WTC11 (cell line): Measurements from ENCODE around the gene RCAN1. TPM values are rescaled to one million over a fixed set of nuclear protein-coding genes. Genes with fewer than 3 reads are reported as not detected.

ENCODE experiments used
- ATAC-seq: fragments of 200-7000 bp; cut with Tn5 transposase; 2 replicates; pipeline ENCODE4 v1.10.0; 2021; ENCODE audit warnings: mild to moderate bottlenecking, moderate library complexity
- CTCF ChIA-PET: fragments of 300-600 bp; sonication (Branson Sonifier 250); formaldehyde crosslinking; loops from one replicate; lab custom pipeline; 2021; ENCODE audit warnings: antibody characterized with exemption; lab: Charles Lee
- POLR2A ChIA-PET: fragments of 350-600 bp; sonication (Branson Sonifier 250); formaldehyde crosslinking; loops from one replicate; lab custom pipeline; 2021; ENCODE audit warnings: antibody characterized with exemption; lab: Charles Lee
- DNase-seq: peaks from one replicate; pipeline ENCODE4 v3.0.0; 2021; ENCODE audit warnings: low spot score
- H3K27ac Mint-ChIP-seq: 2 replicates; pipeline ENCODE4 v1.8.0; 2021; ENCODE audit warnings: mixed read lengths
- H3K27me3 Mint-ChIP-seq: 2 replicates; pipeline ENCODE4 v1.8.0; 2021; ENCODE audit warnings: low read depth, mild to moderate bottlenecking, moderate library complexity, mixed read lengths
- H3K36me3 Mint-ChIP-seq: 2 replicates; pipeline ENCODE4 v1.8.0; 2021; ENCODE audit warnings: mixed read lengths
- H3K4me1 Mint-ChIP-seq: 2 replicates; pipeline ENCODE4 v1.8.0; 2022; ENCODE audit warnings: mixed read lengths
- H3K4me3 Mint-ChIP-seq: 2 replicates; pipeline ENCODE4 v1.8.0; 2021; ENCODE audit warnings: mild to moderate bottlenecking, moderate library complexity, mixed read lengths
- H3K9me3 Mint-ChIP-seq: 2 replicates; pipeline ENCODE4 v1.8.0; 2021; ENCODE audit warnings: mixed read lengths
- ELF4 ChIP-seq: sonication (generic); formaldehyde crosslinking; IDR thresholded peaks from 2 replicates; pipeline ENCODE4 v1.8.1; 2022; ENCODE audit warnings: low read depth, mild to moderate bottlenecking, moderate library complexity, missing genetic modification reagents
- FOXJ3 ChIP-seq: sonication (generic); formaldehyde crosslinking; IDR thresholded peaks from 2 replicates; pipeline ENCODE4 v1.9.0; 2021; ENCODE audit warnings: missing genetic modification reagents, mild to moderate bottlenecking, borderline replicate concordance
- GABPB1 ChIP-seq: sonication (generic); formaldehyde crosslinking; IDR thresholded peaks from 2 replicates; pipeline ENCODE4 v1.8.1; 2023; ENCODE audit warnings: mild to moderate bottlenecking, missing genetic modification reagents
- GTF2I ChIP-seq: fragments of 250-450 bp; sonication (Bioruptor Pico); conservative IDR thresholded peaks from 2 replicates; pipeline ENCODE4 v1.4.0; 2021; ENCODE audit warnings: mild to moderate bottlenecking
- IRF2 ChIP-seq: sonication (generic); formaldehyde crosslinking; IDR thresholded peaks from 2 replicates; pipeline ENCODE4 v1.8.0; 2022; ENCODE audit warnings: low read depth, missing genetic modification reagents, borderline replicate concordance
- JAZF1 ChIP-seq: fragments of 250-450 bp; sonication (Bioruptor Pico); IDR thresholded peaks from 2 replicates; pipeline ENCODE4 v1.9.0; 2021; ENCODE audit warnings: moderate library complexity, mild to moderate bottlenecking, inconsistent platforms
- NFYB ChIP-seq: sonication (generic); formaldehyde crosslinking; conservative IDR thresholded peaks from 2 replicates; pipeline ENCODE4 v1.8.0; 2022; ENCODE audit warnings: low read depth, missing genetic modification reagents
- NR1H2 ChIP-seq: sonication (generic); formaldehyde crosslinking; IDR thresholded peaks from 2 replicates; pipeline ENCODE4 v1.9.0; 2021; ENCODE audit warnings: mild to moderate bottlenecking, moderate library complexity, missing genetic modification reagents
- RELA ChIP-seq: sonication (generic); formaldehyde crosslinking; IDR thresholded peaks from 2 replicates; pipeline ENCODE4 v1.8.1; 2022; ENCODE audit warnings: missing genetic modification reagents, mild to moderate bottlenecking, borderline replicate concordance
- SP1 ChIP-seq: sonication (generic); formaldehyde crosslinking; conservative IDR thresholded peaks from 2 replicates; pipeline ENCODE4 v1.8.1; 2022; ENCODE audit warnings: missing genetic modification reagents
- ZBTB21 ChIP-seq: sonication (generic); formaldehyde crosslinking; IDR thresholded peaks from 2 replicates; pipeline ENCODE4 v1.8.1; 2023; ENCODE audit warnings: mild to moderate bottlenecking, missing genetic modification reagents, borderline replicate concordance
- total RNA-seq: library from RNA; stranded (reverse); gene quantifications from 3 replicates; pipeline ENCODE4 v1.2.3, GENCODE V29; 2021
- TF ChIP-seq, protein P1 (sequence below): fragments of 250-450 bp; sonication (Bioruptor Pico); IDR thresholded peaks from 2 replicates; pipeline ENCODE4 v1.9.0; 2021; ENCODE audit warnings: mild to moderate bottlenecking
- TF ChIP-seq, protein P2 (sequence below): fragments of 200-600 bp; IDR thresholded peaks from 2 replicates; pipeline ENCODE4 v1.8.0; 2022; ENCODE audit warnings: antibody characterized with exemption
- TF ChIP-seq, protein P3 (sequence below): fragments of 250-450 bp; sonication (Bioruptor Pico); IDR thresholded peaks from 2 replicates; pipeline ENCODE4 v1.9.0; 2021; ENCODE audit warnings: mild to moderate bottlenecking

The RCAN1 gene
- total RNA-seq, 1 experiment from 2014 or later = 5.9 TPM

DNA sequence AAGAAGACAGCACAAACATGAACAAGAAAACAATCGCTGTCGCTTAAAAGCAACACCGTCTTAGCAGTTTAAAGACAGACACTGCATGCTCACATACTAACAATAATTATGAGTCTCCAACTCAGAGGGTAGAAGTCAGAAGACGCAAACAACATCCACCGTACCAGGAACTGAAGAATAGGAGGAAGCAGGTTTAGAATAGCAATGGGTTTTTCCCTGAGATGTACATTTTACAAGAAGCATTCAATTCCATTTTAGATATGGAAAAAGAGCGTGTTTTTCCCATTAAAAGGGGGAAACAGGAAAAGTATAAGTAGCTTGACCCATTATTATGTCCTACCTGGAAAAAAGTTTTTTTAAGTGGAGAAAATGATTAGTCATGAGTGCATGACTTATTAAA, 68.4 kb downstream of the RCAN1 start:
- no peak for TF ChIP-seq RELA (CRISPR knock-in tag)
- TF ChIP-seq NR1H2 (CRISPR knock-in tag) = no peak
- TF ChIP-seq FOXJ3 = no peak
- TF ChIP-seq IRF2 (CRISPR knock-in tag) = no peak
- TF ChIP-seq, protein P1, sequence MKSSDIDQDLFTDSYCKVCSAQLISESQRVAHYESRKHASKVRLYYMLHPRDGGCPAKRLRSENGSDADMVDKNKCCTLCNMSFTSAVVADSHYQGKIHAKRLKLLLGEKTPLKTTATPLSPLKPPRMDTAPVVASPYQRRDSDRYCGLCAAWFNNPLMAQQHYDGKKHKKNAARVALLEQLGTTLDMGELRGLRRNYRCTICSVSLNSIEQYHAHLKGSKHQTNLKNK (CRISPR knock-in tag) = no peak
- no peak for TF ChIP-seq GTF2I (CRISPR knock-in tag)
- TF ChIP-seq, all 79 proteins: peak for 0
- H3K9me3 Mint-ChIP-seq = peaks cover 34% of the 10 kb centered on the region
- peaks cover 9% of the 10 kb centered on the region for H3K4me1 Mint-ChIP-seq
- ATAC-seq (no peak), DNase-seq (no peak)
- H3K4me3 Mint-ChIP-seq = no peak overlapping the region
- no peak overlapping the region for H3K27ac Mint-ChIP-seq
- H3K36me3 Mint-ChIP-seq = peaks cover 5% of the 10 kb centered on the region
- ChIA-PET POLR2A (no interaction called here), CTCF (interaction anchor here (0.7 kb wide), 1 partner anchor 29 kb away, joined by 4 read pairs; no protein-coding TSS in a partner anchor)
- 0 out of 2 replicates have a peak, but pooled peaks cover 6% of the 10 kb centered on the region for H3K27me3 Mint-ChIP-seq

DNA sequence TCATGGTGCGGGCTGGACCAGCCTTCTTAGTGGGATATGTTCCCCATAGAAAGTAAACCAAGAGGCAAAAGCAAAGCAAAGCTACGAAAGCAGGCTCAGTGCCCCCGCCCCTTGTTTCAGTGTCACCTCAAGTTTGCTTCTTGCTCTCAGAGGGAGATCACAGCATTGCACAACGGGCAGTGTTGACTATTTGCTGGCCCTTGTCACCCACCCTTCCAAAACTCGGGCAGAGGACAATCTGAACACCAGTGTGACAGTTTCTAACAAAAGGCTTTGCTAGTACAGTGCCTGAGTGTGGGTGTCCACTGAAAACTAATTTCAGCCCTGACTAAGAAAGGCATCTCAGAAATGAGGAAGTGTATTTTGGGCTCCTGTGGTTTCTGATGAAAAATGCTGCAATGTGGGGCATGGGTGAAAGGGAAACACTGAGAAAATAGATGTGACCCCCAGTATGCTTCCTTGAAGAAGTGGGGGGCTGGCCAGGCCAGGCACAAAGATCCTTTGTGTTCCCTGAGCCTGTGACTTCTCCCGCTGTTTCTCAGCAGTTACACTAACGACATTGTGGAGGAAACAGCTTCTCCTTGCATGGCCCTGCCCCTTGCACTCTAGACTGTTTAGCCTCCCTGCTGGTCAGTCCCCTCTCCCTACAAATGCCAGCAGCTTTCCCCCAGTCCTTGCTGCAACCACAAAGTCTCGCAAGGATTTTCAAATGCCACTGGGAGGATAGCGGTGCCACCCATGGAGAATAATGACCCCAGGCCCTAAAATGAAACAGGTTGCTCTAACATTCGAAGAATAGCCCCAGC, 69.6 kb downstream of the RCAN1 start:
- H3K9me3 Mint-ChIP-seq = peaks cover 28% of the 10 kb centered on the region
- POLR2A ChIA-PET = no interaction called here
- ATAC-seq (peak; percentile 56), DNase-seq (no peak)
- 0 out of 2 replicates have a peak overlapping the region, but pooled peaks have one; percentile 19 for H3K27ac Mint-ChIP-seq
- CTCF ChIA-PET = interaction anchor here (1.0 to 1.7 kb wide), 5 partner anchors 8 to 58 kb away, joined by 3 to 8 read pairs (median 6); no protein-coding TSS in a partner anchor
- H3K27me3 Mint-ChIP-seq = 0 out of 2 replicates have a peak, but pooled peaks cover 6% of the 10 kb centered on the region
- peaks cover 9% of the 10 kb centered on the region for H3K4me1 Mint-ChIP-seq
- no peak overlapping the region for H3K4me3 Mint-ChIP-seq
- peak; percentile 13; the same call in 1 of the 2 replicates for TF ChIP-seq GABPB1 (CRISPR knock-in tag)
- no peak for TF ChIP-seq SP1 (CRISPR knock-in tag)
- peaks cover 5% of the 10 kb centered on the region for H3K36me3 Mint-ChIP-seq

DNA sequence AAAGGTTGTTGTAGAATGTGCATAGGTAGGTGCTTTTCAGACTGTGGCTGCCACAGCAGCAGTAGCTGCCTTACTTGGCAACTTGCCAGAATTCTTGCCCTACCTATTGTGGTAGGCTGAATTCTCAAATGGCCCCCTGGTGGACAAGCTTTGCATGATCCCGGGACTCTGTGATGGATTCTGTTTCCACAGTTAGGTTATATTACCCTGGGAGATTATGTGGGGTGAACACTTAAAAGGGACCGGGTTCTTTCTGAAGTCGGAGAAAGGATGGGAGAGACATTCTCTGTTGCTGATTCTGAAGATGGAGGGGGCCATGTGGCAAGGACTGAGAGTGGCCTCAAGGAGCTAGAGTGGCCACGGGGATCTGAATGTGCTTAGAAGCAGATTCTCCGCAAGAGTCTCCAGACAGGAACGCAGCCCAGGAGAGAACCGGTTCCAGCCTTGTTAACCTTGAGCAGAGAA, 70.8 kb downstream of the RCAN1 start:
- ATAC-seq = peak; percentile 86
- H3K4me3 Mint-ChIP-seq = no peak overlapping the region

More for the DNA sequence above, 70.8 kb downstream of the RCAN1 start:
- Mint-ChIP-seq H3K9me3 (peaks cover 19% of the 10 kb centered on the region), H3K4me1 (peaks cover 9% of the 10 kb centered on the region), H3K27me3 (0 out of 2 replicates have a peak, but pooled peaks cover 6% of the 10 kb centered on the region), H3K36me3 (peaks cover 5% of the 10 kb centered on the region), H3K27ac (no peak overlapping the region)
- CTCF ChIA-PET = interaction anchor here (0.5 to 3.5 kb wide), 21 partner anchors 9 to 523 kb away, joined by 3 to 30 read pairs (median 8); partner anchors contain the start of gene RCAN1
- POLR2A ChIA-PET = interaction anchor here (0.5 kb wide), 1 partner anchor 14 kb away, joined by 5 read pairs; no protein-coding TSS in a partner anchor
- DNase-seq = peak; percentile 66
- TF ChIP-seq JAZF1 (CRISPR knock-in tag) (no peak), NFYB (CRISPR knock-in tag) (no peak), ELF4 (CRISPR knock-in tag) (no peak), ZBTB21 (CRISPR knock-in tag) (no peak), FOXJ3 (no peak)
- TF ChIP-seq, protein P2, sequence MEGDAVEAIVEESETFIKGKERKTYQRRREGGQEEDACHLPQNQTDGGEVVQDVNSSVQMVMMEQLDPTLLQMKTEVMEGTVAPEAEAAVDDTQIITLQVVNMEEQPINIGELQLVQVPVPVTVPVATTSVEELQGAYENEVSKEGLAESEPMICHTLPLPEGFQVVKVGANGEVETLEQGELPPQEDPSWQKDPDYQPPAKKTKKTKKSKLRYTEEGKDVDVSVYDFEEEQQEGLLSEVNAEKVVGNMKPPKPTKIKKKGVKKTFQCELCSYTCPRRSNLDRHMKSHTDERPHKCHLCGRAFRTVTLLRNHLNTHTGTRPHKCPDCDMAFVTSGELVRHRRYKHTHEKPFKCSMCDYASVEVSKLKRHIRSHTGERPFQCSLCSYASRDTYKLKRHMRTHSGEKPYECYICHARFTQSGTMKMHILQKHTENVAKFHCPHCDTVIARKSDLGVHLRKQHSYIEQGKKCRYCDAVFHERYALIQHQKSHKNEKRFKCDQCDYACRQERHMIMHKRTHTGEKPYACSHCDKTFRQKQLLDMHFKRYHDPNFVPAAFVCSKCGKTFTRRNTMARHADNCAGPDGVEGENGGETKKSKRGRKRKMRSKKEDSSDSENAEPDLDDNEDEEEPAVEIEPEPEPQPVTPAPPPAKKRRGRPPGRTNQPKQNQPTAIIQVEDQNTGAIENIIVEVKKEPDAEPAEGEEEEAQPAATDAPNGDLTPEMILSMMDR = peak; percentile 58
- TF ChIP-seq, protein P3, sequence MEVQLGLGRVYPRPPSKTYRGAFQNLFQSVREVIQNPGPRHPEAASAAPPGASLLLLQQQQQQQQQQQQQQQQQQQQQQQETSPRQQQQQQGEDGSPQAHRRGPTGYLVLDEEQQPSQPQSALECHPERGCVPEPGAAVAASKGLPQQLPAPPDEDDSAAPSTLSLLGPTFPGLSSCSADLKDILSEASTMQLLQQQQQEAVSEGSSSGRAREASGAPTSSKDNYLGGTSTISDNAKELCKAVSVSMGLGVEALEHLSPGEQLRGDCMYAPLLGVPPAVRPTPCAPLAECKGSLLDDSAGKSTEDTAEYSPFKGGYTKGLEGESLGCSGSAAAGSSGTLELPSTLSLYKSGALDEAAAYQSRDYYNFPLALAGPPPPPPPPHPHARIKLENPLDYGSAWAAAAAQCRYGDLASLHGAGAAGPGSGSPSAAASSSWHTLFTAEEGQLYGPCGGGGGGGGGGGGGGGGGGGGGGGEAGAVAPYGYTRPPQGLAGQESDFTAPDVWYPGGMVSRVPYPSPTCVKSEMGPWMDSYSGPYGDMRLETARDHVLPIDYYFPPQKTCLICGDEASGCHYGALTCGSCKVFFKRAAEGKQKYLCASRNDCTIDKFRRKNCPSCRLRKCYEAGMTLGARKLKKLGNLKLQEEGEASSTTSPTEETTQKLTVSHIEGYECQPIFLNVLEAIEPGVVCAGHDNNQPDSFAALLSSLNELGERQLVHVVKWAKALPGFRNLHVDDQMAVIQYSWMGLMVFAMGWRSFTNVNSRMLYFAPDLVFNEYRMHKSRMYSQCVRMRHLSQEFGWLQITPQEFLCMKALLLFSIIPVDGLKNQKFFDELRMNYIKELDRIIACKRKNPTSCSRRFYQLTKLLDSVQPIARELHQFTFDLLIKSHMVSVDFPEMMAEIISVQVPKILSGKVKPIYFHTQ (CRISPR knock-in tag) = no peak
